Limb (tissue), 2 donors: ENCODE measurements around the gene GPHN.
A peak's percentile ranks its signal among the peaks of the same experiment; 100 is the strongest.

Source experiments
- DNase-seq, 2 donors: peaks; one replicate each; pipeline ENCODE4 v3.0.0-alpha.2; 2016; ENCODE audit errors: extremely low spot score in 2 of 2

GPHN gene

DNA sequence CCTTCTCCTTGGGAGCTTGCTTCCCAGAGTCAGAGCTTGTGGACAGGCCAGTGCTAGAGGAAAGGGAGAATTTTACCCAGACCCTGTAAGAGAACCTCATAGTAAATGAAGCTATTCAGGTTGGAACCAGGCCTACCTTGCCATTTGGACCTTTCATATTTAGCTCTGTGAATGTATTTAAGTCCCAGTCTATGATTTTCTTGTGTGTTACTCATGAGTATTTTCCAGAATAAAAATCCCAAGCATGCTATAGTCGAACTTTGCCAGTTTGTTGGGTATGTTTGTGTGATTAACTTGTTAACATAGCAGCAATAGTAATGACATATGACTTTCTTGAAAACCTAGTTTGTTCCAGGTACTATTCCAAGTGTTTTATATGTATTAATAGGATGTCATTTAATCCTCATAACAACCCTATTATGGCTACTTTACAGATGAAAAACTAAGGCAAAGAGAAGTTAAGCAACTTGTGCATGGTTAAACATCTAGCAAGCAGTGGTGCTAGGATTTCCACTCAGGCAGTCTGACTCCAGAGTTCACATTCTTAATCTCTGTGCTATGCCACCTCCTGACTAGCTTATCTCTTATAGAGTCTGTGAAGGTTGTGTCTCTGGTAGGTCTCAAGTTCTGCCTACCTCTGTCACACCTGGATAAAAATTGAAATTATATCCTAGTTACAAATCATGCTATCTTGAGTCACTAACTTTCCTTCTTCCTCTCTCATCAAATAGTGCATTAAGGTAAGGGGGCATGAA is 633.4 kb downstream of the GPHN start:
- no peak for DNase-seq

DNA sequence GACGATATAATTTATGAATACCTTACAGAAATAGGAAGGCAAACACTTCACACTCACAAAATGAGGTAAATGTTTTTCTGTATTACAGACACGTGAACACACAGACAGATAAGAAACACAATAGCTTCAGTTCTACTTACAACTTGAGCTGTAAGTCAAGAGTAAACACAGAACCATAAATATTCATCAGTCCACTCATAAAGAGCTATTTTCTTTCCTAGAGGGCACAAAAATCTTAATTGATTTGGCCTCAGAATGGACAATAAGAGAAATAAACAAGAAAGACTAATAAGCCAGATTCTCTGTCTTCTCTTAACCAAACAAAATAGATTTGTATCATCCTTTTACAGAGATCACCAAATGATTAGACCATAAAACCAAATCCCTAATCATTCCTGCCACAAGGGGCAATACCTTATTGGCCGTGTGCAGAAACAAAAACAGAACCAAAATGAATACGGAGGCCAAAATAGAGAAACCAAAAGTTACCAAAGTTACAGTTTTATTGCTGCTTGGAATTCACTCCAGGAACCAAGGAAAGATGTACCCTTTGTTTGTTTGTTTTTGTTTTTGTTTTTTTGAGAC is 643.2 kb downstream of the GPHN start:
- no peak for DNase-seq

DNA sequence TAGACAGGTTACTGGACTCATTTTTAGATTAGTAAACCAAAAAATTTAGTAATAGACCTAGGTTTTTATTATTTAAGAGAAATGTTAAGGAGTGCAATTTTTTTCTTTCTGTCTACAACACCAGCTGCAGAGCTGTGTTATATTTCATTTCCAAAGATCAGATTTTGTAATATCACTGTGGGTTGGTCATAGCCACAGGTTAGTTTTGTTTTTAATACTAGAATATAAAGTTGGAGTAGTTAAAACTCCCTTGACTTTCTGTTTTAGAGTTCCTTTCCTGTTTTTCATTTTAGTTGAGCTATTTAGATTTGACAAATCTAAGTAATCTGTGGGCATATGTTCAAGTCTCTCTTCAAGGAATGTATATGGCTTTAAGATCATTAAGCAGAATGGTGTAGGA is 650.6 kb downstream of the GPHN start:
- DNase-seq, result no peak

DNA sequence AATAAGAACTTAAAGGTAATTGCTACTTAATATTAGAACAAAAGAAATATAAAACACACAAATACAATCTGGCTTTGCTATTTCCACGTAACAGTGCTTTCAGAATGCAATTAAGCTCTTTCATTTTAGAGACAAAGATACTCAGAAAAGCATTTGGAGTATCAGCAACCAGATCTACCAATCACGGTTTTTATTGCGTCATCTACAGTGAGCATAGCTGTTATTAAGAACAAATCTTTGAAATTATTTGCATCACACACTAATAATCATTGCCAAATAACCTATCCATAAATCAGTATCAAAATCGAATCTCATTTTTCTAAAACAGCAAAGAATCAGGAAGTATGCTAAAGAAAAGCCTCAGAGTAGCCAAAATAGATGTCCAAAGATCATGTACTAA is 654.4 kb downstream of the GPHN start:
- no peak for DNase-seq

DNA sequence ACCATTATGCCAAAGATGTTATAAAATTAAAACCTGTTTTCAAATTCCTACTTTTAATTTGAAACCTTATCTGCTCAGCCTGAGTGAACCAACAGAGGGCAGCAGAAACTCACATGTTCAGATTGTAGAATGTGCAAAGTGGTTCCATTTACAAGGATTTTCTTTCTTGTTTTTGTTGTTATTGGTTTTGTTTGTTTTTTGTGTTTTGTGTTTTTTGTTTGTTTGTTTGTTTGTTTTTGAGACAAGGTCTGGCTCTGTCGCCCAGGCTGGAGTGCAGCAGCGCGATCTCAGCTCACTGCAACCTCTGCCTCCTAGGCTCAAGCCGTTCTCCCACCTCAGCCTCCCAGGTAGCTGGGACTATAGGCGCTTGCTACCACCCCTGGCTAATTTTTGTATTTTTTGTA is 658.5 kb downstream of the GPHN start:
- peak; percentile 42 to 45 for DNase-seq

DNA sequence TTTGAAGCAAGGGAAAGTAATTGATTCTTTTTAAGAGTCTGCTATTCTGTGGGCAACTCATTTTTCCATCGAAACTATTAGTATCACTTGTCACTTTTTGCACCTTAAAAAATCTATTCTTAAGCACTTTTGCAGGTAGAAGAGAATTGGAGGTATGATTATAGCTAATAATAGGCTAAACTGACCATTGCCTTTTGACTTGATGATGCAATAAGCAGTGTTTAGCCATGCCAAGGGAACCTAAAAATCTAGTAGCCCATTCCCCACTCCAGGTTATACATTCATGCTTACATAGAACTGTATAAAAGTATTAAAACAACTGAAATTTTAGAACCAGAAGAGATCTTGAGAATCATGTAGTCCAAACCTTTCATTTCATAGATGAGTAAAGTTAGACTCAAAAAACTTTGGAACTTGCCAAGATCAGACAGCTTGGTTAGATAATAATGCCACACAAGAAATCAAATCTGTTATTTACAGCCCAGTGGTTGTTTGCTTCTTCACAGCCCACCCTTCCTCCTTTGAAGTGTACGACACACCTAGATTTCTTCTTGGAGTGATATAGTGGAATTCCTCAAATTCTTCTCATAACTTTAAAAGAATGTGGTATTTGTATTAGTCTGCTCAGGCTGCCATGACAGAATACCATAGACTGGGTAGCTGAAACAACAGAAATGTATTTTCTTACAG is 659.6 kb downstream of the GPHN start:
- DNase-seq, result no peak

DNA sequence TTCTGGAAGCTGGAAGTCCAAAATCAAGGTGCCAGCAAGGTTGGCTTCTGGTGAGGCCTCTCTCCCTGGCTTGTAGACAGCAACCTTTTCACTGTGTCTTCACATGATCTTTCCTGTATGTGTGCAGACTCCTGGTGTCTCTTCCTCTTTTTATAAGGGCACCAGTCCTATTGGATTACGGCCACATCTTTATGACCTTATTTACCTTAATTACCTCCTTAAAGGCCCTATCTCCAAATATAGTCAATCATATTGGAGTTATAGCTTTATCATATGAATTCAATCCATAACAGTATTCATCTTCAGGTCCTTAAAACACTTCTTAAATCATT is 660.1 kb downstream of the GPHN start:
- no peak for DNase-seq

DNA sequence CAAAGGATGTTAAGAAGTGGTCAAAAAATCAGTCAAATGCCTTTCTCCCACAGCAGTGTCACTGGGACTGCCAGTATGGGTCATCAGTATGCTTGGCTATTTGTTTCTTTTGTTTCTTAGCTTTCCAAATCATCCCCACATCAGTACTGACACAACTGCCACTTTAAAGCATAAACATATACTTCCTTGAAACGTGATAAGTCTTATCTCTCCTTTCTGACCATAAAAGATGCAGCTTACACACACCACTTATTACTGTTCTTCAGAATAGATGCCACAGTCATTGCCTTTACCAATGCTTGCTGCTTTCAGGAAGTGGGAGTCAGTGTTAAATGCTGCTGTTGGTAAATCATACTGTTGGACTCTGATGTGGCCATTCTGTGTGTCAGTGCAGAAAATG is 662.7 kb downstream of the GPHN start:
- no peak for DNase-seq

DNA sequence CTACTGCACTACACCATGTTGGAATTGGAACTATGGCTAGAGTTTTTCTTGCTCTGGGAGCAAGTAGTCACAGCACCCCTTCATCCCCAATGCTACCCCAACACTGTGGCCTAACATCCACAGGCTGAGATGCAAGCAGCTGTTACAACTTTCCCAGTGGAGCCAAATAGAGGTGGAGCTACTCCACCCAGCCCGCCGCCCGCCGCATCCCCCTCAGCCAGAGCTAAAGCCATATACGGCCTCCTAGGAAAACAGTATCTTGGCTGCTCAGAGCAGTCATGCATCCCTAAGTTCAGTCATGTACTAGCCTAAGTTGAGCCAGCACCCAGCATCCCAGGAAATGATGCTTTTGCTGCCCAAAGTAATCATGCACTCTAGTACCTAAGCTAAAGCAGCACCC is 664.1 kb downstream of the GPHN start:
- no peak for DNase-seq

DNA sequence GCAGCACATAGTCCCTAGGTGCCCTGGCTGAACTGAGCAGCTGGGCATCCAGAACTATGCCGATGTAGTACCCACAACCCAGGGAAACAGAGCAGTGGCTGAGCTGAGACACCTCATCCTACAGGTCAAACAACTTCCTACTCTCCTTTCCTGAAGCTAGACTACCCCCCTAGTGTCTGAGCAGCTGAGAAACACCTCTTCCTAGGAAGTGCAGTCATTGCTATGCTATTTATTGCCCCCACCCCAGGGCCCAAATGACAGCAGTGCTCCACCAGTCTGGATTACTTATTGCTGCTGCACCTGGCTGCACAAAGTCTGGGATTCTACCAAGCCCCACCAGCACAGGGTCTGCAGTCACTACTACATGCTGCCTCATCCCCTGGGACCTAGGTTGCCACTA is 664.6 kb downstream of the GPHN start:
- DNase-seq, result no peak

DNA sequence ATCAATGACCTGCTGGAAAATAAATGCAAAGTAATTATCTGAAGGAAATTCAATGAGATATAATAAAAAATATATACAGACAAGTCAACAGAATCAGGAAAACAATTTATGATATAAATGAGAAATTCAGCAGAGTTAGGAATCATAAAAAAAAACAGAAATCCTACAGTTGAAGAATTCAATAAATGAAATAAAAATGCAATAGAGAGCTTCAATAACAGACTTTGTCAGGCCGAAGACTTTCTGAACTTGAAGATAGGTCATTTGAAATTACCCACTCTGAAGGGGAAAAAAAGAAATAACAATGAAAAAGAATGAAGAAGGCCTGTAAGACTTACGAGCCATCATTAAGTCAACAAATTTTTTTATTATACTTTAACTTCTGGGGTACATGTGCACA is 665.8 kb downstream of the GPHN start:
- DNase-seq, result no peak

DNA sequence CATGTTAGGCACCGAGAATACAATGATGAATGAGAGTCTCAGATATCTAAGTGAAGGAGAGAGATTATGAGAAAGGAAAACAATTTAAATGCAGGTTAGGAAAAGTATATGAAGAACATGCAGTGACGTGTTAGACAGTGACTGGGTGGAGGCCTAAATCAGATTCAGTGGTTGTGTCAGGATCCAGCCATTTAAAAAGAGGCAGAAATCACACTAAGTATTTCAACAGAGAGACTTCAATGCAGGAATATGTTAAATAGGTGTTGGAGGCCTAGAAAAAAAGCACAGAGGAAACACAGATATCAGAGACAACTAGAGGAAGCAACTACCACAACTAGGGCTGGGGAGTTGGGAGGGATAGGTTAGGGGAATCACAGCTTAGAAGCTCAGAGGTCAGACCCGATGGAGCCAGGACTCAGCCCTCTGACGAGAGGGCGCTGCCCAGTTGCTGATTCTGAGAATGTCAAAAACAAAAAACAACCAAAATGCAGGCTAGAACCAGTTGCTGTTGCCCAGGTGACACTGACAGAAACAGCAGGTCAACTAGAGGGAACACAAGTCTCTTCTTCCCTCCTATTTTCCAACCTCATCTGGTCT is 678.3 kb downstream of the GPHN start:
- DNase-seq, result no peak

DNA sequence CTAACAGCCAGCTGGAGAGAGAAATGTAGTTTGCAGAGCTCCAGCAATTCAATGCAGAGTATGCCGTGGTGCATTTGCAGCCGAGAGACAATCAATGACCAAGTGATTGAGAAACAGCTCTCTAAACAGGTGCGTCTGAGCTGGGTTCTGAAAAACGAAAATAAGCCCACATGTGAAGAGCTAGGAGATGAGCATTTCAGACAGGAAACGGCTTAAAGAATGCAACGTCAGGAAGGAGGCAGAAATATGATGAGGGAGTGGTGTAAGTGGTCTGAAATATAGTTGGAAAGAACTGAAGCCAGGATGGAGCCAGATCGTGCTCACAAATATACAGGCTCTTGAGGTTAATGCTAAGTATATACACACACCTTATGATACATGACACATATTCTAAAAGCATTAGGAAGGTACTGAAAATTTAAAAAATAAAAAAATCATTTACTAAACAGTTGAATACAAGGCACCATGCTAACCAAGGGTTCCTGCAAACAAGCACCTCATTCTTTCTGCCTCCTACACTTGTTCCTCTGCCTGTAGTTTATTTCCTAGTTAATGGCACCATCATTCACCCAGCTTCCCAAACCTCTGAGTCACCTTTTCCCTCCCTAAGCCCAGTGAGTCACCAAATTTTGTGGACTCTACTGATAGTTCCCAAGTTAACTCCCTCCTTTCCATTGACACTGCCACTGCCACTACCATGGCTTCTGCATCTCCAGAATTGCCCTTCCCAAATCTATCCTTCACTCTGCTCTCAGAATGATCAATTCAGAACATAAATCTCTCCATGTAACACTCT is 679.0 kb downstream of the GPHN start:
- no peak for DNase-seq

DNA sequence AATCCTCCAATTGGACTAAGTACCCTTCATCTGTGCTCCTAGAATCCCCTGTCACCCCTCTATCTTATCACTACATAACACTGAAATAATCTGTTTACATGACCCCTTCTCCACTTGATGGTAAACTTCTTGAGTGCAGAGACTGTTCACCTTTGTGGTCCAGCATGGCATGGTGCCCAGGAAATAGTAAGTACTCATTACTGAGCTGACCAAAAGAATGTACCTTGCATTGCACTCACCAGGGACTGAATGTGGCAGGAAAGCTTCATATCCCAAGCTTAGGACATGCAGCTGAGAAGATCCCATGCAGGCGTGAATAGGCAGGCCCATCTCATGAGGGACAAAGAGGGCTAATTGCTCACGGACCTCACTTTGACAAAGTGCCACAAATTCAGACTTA is 679.9 kb downstream of the GPHN start:
- no peak for DNase-seq

DNA sequence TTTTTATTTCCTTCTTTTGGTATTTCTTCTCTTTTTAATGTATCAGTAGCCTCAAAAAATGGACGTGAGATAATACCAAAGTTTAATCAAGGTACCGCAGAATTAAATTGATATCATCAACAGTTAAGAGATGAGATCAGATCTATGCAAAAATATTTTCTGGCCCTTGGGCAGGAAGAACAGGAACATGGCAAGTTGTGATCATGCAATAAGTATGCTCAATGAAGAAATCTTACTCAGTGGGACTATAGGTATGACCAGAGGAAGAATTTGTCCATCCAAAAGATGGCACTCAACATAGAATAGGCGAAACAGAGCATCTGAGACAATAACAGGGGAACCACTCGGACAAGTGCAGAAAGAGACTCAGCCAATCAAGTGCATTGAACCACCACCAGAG is 680.4 kb downstream of the GPHN start:
- DNase-seq, result no peak

DNA sequence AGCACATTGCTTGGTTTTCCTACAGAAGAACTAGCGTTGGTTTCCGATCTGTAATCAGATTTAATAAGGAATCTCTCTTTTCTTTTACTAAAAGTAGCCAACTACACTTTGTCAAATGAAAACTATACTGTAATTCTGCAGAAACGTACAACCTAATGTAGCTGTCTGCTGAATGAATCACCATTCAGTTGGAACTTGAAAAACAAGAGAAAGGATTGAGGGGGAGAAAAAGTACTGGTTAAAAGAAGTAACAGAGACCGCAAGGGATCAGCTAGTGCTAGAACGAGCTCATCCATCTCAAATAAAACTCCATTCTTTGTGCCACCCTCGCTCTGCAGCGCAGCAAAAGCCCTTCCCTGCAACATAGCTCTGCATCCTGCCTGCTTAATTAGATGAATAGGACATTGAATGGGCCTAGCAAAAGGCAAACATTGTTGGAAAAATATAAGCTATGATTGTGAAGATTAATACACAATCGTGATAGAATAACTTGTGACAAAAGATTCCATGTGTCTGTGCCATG is 683.9 kb downstream of the GPHN start:
- DNase-seq, result no peak

DNA sequence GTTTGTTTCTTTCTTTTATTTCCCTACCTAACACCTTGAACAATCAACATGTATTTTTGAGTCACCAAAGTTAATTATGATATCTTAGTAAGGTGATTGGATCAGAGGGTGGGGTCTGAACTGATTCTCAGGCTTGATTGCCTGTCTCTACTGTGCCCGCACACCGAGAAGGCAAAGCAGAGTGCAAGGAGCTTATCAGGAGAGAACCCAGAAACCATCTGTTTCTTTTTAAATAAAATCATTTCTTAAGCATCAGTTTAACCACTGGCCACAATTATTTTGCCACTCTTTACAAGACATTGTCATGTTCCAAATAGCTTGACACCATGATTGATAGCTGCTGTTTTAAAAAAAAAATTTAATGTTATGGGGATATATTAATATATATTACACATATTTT is 684.4 kb downstream of the GPHN start:
- no peak for DNase-seq

DNA sequence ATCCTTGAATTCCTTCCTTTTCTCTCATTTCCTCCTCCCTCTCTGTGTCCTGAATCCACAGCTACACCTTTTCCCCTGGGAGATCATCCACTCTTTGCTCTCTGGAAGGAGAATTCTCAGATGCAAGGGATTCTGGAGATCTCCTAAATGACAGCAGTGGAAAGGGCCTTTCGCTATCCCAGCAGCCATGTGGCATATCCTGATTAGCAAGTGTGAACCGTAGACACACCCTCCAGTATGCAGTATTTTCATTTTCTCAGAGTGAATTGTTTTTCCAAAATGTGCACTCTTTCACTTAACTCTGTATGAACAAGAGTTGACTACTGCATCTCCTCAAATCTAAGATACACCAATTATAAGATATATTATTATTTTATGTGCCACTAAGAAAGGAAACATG is 687.3 kb downstream of the GPHN start:
- DNase-seq, result no peak

DNA sequence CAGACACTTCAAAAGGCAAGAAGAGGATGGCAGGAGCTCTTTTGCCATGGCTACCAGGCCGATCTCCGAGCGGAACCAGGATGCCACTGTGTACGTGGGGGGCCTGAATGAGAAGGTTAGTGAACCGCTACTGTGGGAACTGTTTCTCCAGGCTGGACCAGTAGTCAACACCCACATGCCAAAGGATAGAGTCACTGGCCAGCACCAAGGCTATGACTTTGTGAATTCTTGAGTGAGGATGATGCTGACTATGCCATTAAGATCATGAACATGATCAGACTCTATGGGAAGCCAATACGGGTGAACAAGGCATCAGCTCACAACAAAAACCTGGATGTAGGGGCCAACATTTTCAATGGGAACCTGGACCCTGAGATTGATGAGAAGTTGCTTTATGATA is 691.1 kb downstream of the GPHN start:
- no peak for DNase-seq

DNA sequence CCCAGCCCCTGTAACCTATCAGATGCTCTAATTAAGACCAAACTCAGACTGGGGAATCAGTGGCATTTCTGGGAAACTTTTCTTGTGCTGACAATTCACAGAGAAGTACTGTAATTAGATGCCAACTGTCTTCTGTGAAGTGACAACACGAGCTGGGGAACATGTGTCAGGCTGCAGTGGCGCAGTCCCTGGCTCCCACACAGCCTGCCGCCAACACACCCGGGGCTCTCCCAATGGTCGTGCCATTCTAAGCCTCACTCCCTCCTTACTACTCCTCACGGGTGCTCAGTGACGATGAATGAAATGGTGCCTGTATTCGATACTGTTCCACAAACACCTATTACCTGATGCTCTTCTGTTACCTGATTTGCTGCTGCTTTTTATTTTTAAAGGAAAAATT is 699.9 kb downstream of the GPHN start:
- no peak for DNase-seq

DNA sequence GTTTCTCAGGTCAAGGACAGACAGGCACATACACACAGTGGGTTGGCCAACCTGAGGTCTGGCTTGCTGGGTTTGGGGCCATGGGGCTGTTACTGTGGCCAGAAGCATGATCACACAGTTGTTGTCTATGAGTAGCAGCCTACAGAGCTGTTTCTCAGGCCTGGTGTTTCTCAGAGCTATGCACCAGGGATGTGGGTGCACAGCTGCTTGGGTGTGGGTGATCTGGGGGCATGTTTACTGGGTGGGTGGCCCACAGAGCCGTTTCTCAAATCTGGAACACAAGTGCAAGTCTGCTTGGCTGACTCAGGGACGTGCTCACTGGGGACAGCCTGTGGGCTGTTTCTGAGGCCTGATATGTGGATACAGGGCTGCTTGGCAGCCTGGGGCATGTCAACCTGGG is 710.2 kb downstream of the GPHN start:
- no peak for DNase-seq
